OCI-LY3 (cell line): Measurements from ENCODE around the gene LYST.

Experiments
- H2AFZ ChIP-seq: fragments of 200-600, 300-600 bp; shearing (Covaris generic); 2 replicates; pipeline ENCODE4 v1.6.0; 2014; ENCODE audit warnings: antibody characterized with exemption, low read depth, low read length
- H3K27ac ChIP-seq: fragments of 200-600, 300-600 bp; sonication (generic); 2 replicates; pipeline ENCODE4 v1.5.1; 2014; ENCODE audit warnings: mild to moderate bottlenecking, low read length, moderate library complexity, mixed read lengths
- H3K27me3 ChIP-seq: fragments of 200-600, 300-600 bp; sonication (generic); 2 replicates; pipeline ENCODE4 v1.6.1; 2014; ENCODE audit warnings: low read depth, low read length, mixed read lengths
- H3K36me3 ChIP-seq: fragments of 200-600, 300-600 bp; sonication (generic); replicated peaks from 2 replicates; pipeline ENCODE3; 2014; ENCODE audit warnings: low read depth, low read length, mixed read lengths
- H3K4me1 ChIP-seq: fragments of 300-600, 200-600 bp; sonication (generic); 2 replicates; pipeline ENCODE4 v1.6.1; 2014; ENCODE audit warnings: low read length, mixed read lengths
- H3K4me2 ChIP-seq: fragments of 200-600, 300-600 bp; sonication (generic); 2 replicates; pipeline ENCODE4 v1.6.1; 2014; ENCODE audit warnings: low read length, mixed read lengths
- H3K4me3 ChIP-seq: fragments of 300-600, 200-600 bp; sonication (generic); 2 replicates; pipeline ENCODE4 v1.5.1; 2014; ENCODE audit warnings: antibody characterized with exemption, mild to moderate bottlenecking, low read length, moderate library complexity
- H3K79me2 ChIP-seq: fragments of 300-600, 200-600 bp; shearing (Covaris generic); 2 replicates; pipeline ENCODE4 v1.6.1; 2014; ENCODE audit warnings: mild to moderate bottlenecking, low read length, mixed read lengths
- H3K9ac ChIP-seq: fragments of 300-600, 200-600 bp; shearing (Covaris generic); 2 replicates; pipeline ENCODE4 v1.6.0; 2014; ENCODE audit warnings: mild to moderate bottlenecking, low read length, moderate library complexity
- H3K9me3 ChIP-seq: fragments of 200-600, 300-600 bp; shearing (Covaris generic); 2 replicates; pipeline ENCODE4 v1.6.1; 2014; ENCODE audit warnings: low read length, mixed read lengths; ENCODE audit not compliant: insufficient read depth
- H4K20me1 ChIP-seq: fragments of 200-600, 300-600 bp; sonication (generic); 2 replicates; pipeline ENCODE4 v1.6.1; 2016; ENCODE audit warnings: low read length, mixed read lengths; ENCODE audit not compliant: insufficient read depth
- CTCF ChIP-seq: fragments of 200-600, 300-600 bp; sonication (generic); IDR thresholded peaks from 2 replicates; pipeline ENCODE4 v1.5.1; 2014; ENCODE audit warnings: antibody characterized with exemption, low read length, low read depth
- EZH2phosphoT487 ChIP-seq: fragments of 200-600 bp; shearing (Covaris generic); IDR thresholded peaks from 2 replicates; pipeline ENCODE4 v1.6.1; 2018; ENCODE audit warnings: antibody characterized with exemption, mixed run types, low read depth

Gene LYST

GRCh38 chr1:235823684-235824083, 43.0 kb downstream of the LYST start:
- no peak overlapping the region for H3K27ac ChIP-seq
- no peaks in the 10 kb centered on the region for H3K9me3 ChIP-seq
- H4K20me1 ChIP-seq = no peaks in the 10 kb centered on the region
- H3K27me3 ChIP-seq = no peaks in the 10 kb centered on the region
- no peak overlapping the region for H3K9ac ChIP-seq
- H3K4me1 ChIP-seq = no peaks in the 10 kb centered on the region
- TF ChIP-seq EZH2phosphoT487 (no peak), CTCF (no peak)
- no peak overlapping the region for H3K4me2 ChIP-seq
- H3K4me3 ChIP-seq = no peak overlapping the region
- H3K79me2 ChIP-seq = no peaks in the 10 kb centered on the region
- H2AFZ ChIP-seq = no peak overlapping the region
- no peaks in the 10 kb centered on the region for H3K36me3 ChIP-seq

- Histone ChIP-seq H3K4me3 (no peak overlapping the region), H2AFZ (no peak overlapping the region), H3K79me2 (no peaks in the 10 kb centered on the region), H3K9ac (no peak overlapping the region), H3K4me1 (no peaks in the 10 kb centered on the region), H3K36me3 (no peaks in the 10 kb centered on the region), H3K9me3 (no peaks in the 10 kb centered on the region), H3K27me3 (no peaks in the 10 kb centered on the region), H3K27ac (no peak overlapping the region), H3K4me2 (no peak overlapping the region), H4K20me1 (no peaks in the 10 kb centered on the region)
- TF ChIP-seq EZH2phosphoT487 (no peak), CTCF (no peak)
These were observed 44.0 kb downstream of the LYST start for GRCh38 chr1:235822685-235823084.

- Histone ChIP-seq H3K9ac (no peak overlapping the region), H3K79me2 (no peaks in the 10 kb centered on the region), H3K4me2 (no peak overlapping the region), H3K36me3 (no peaks in the 10 kb centered on the region), H3K4me3 (no peak overlapping the region), H3K4me1 (no peaks in the 10 kb centered on the region), H3K27me3 (no peaks in the 10 kb centered on the region), H3K27ac (no peak overlapping the region), H3K9me3 (no peaks in the 10 kb centered on the region), H4K20me1 (no peaks in the 10 kb centered on the region), H2AFZ (no peak overlapping the region)
- TF ChIP-seq CTCF = no peak
- no peak for TF ChIP-seq EZH2phosphoT487
These were observed 45.2 kb downstream of the LYST start for GRCh38 chr1:235821361-235821981.

GRCh38 chr1:235820061-235820460, 46.6 kb downstream of the LYST start:
- no peak overlapping the region for H2AFZ ChIP-seq
- no peak overlapping the region for H3K9ac ChIP-seq
- H3K79me2 ChIP-seq = no peaks in the 10 kb centered on the region
- H4K20me1 ChIP-seq = no peaks in the 10 kb centered on the region
- no peaks in the 10 kb centered on the region for H3K9me3 ChIP-seq
- H3K27ac ChIP-seq = no peak overlapping the region
- no peak for TF ChIP-seq CTCF
- TF ChIP-seq EZH2phosphoT487 = no peak
- H3K4me2 ChIP-seq = no peak overlapping the region
- H3K36me3 ChIP-seq = no peaks in the 10 kb centered on the region
- no peaks in the 10 kb centered on the region for H3K27me3 ChIP-seq
- H3K4me3 ChIP-seq = no peak overlapping the region
- H3K4me1 ChIP-seq = no peaks in the 10 kb centered on the region
